Esophagus squamous epithelium (tissue), 5 donors: ENCODE data around the gene LAMTOR1. TPM values are rescaled to one million over a fixed set of nuclear protein-coding genes. Genes with fewer than 3 reads are reported as not detected.

Experiments
- DNase-seq: peaks from one replicate; lab custom pipeline; 2025; lab: John Stamatoyannopoulos, UW
- H3K27ac ChIP-seq, 4 donors: fragments of 200-600 bp; sonication (generic); one replicate each; pipeline ENCODE4 v1.5.1; 2016 to 2019; ENCODE audit warnings: mild to moderate bottlenecking in 1 of 4
- H3K27me3 ChIP-seq, 4 donors: fragments of 200-600 bp; sonication (generic); 1 replicate in 3 of 4; 2 replicates in 1 of 4; pipeline versions ENCODE4 v1.5.1 to v1.6.0; 2017 to 2021; ENCODE audit warnings: antibody characterized with exemption in 1 of 4
- H3K36me3 ChIP-seq, 3 donors: fragments of 200-600 bp; sonication (generic); one replicate each; pipeline ENCODE4 v1.5.1; 2016 to 2019
- H3K4me1 ChIP-seq, 3 donors: fragments of 200-600 bp; sonication (generic); one replicate each; pipeline ENCODE4 v1.5.1; 2017 to 2019
- H3K4me3 ChIP-seq, 4 donors: fragments of 200-600 bp; sonication (generic); 1 replicate in 3 of 4; 2 replicates in 1 of 4; pipeline ENCODE4 v1.5.1; 2016 to 2019; ENCODE audit warnings: mild to moderate bottlenecking in 2 of 4, moderate library complexity in 1 of 4
- H3K9me3 ChIP-seq, 3 donors: fragments of 200-600 bp; sonication (generic); one replicate each; pipeline ENCODE4 v1.5.1; 2016 to 2019
- POLR2A ChIP-seq, 4 donors: fragments of 450-650 bp; IDR thresholded peaks; one replicate each; pipeline ENCODE4 v1.6.1; 2017; ENCODE audit warnings: antibody characterized with exemption in 4 of 4, mild to moderate bottlenecking in 4 of 4, moderate library complexity in 3 of 4
- WGBS, 2 donors: methylation state at CpG; one replicate each; pipeline ENCODE4 v1.1.5; 2018; 5-methylcytosine and 5-hydroxymethylcytosine counted together
- intact Hi-C: fragments of 100-400 bp; cut with DNase I; formaldehyde crosslinking; loops from one replicate; pipeline ENCODE4 v1.15.0; 2022
- total RNA-seq, 4 donors: library from RNA; depleted of rRNA; stranded (reverse); fragments of >200 nt; gene quantifications; one replicate each; pipeline ENCODE4 v1.1.0, GENCODE V29; 2016
- TF ChIP-seq, protein P1 (sequence below), 6 experiments: fragments of 450-650 bp in 4 of 6; fragments of 200-600 bp in 2 of 6; sonication (generic) in 2 of 6; IDR thresholded peaks; one replicate each; pipeline ENCODE4 v1.5.1; 2016 to 2019; ENCODE audit warnings: antibody characterized with exemption in 6 of 6, mild to moderate bottlenecking in 4 of 6, moderate library complexity in 4 of 6
- donor health status: DM: yes; HTN: yes; CAD: no.

The LAMTOR1 gene
- total RNA-seq, 4 donors from 2014 or later: 80.1 to 99.1 (median 97.7) TPM

- WGBS, 2 donors: 0 to 1% methylated on average over 37 to 41 of the region's 49 CpGs
- peaks cover 0 to 32% (median 0%) of the 10 kb centered on the region in 3 donors for H3K36me3 ChIP-seq
- peak within 1 kb of the TSS; percentile 89 to 99 (median 98) for H3K27ac ChIP-seq
- DNase-seq: peak; percentile 98
- intact Hi-C loops: no loop called here
- TF ChIP-seq, protein P1, sequence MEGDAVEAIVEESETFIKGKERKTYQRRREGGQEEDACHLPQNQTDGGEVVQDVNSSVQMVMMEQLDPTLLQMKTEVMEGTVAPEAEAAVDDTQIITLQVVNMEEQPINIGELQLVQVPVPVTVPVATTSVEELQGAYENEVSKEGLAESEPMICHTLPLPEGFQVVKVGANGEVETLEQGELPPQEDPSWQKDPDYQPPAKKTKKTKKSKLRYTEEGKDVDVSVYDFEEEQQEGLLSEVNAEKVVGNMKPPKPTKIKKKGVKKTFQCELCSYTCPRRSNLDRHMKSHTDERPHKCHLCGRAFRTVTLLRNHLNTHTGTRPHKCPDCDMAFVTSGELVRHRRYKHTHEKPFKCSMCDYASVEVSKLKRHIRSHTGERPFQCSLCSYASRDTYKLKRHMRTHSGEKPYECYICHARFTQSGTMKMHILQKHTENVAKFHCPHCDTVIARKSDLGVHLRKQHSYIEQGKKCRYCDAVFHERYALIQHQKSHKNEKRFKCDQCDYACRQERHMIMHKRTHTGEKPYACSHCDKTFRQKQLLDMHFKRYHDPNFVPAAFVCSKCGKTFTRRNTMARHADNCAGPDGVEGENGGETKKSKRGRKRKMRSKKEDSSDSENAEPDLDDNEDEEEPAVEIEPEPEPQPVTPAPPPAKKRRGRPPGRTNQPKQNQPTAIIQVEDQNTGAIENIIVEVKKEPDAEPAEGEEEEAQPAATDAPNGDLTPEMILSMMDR (IDR thresholded peaks at IDR 0.05): peak in 4 of 6 experiments; percentile 9 to 28 (median 15)
- peak in 3 of 4 donors; percentile 88 to 98 (median 95) for TF ChIP-seq POLR2A (IDR thresholded peaks at IDR 0.05)
- no peaks in the 10 kb centered on the region for H3K9me3 ChIP-seq
- H3K4me3 ChIP-seq: peak within 1 kb of the TSS; percentile 47 to 79 (median 72)
- H3K27me3 ChIP-seq: no peaks in the 10 kb centered on the region
- peaks cover 0 to 21% (median 8%) of the 10 kb centered on the region in 3 donors for H3K4me1 ChIP-seq
These were observed 9.3 kb upstream of the LAMTOR1 start, which contains the start of gene ANAPC15 for GRCh38 chr11:72112143-72112977. TSS of gene ANAPC15 (minus strand) at chr11:72112695. CDS start at chr11:72111276, 1,419 bp downstream.

DNA sequence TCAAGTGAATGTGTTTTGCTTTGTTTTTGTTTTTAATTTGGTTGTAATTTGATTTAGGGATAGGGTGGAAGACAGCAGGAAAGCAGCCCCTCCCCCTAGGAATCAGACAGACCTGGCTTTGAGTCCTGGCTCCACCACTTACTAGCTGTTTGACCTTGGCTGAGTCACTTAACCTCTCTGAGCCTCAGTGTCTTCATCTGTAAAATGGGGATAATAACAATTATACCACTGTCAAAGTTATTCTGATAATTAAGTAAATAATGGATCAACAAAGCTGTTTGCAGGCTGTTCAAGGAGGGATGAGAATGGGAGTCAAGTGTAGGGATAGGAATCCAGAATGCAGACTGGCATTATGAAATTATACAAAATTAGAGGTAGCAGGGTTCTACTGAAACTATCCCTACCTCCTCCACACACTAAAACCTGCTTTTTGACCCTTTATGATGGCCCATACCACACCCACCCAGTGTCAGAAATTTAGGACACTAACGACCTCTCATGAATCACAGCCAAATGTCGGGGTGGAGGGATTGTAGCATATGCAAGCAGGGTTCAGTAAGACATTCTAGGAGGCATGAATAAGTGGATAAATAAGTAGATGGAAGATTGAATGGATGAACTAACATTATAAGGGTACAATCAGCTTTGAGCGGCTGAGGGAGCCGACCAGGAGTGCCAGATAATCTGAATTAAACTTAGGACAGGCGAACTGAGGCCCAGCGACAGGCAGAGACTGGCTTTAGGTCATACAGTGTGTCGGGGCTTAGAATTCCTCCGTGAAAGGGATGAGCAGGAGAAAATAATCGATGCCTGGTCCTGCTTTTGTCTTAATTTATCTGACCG lies 8.4 kb upstream of the LAMTOR1 start:
- WGBS, 2 donors: 1 to 2% methylated on average over 9 to 10 of the region's 10 CpGs
- H3K9me3 ChIP-seq: no peaks in the 10 kb centered on the region
- peak overlapping the region; percentile 47 to 79 (median 72) for H3K4me3 ChIP-seq
- TF ChIP-seq POLR2A (IDR thresholded peaks at IDR 0.05): no peak
- TF ChIP-seq, protein P1 (IDR thresholded peaks at IDR 0.05): no peak
- intact Hi-C loops: no loop called here
- peaks cover 0 to 37% (median 0%) of the 10 kb centered on the region in 3 donors for H3K36me3 ChIP-seq
- H3K27ac ChIP-seq: peak overlapping the region; percentile 89 to 99 (median 98)
- no peak for DNase-seq
- H3K4me1 ChIP-seq: peaks cover 0 to 21% (median 8%) of the 10 kb centered on the region in 3 donors
- no peaks in the 10 kb centered on the region for H3K27me3 ChIP-seq

DNA sequence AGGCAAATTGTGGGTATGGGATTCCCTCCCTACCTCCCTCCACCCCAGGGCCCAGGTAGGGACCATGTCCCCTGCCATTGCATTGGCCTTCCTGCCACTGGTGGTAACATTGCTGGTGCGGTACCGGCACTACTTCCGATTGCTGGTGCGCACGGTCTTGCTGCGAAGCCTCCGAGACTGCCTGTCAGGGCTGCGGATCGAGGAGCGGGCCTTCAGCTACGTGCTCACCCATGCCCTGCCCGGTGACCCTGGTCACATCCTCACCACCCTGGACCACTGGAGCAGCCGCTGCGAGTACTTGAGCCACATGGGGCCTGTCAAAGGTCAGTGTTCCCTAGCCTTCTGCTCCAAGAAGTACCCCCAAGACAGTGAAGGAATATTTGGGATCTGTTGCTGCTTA lies 2.8 kb upstream of the LAMTOR1 start, which contains the start of gene TOMT:
TOMT (plus strand) TSS at position 37 of the 400 bp plus-strand sequence; CDS start at position 65, 28 bp downstream.
- DNase-seq: no peak
- 83 to 92% methylated on average over 4 to 7 of the region's 14 CpGs for WGBS, 2 donors
- Histone ChIP-seq H3K4me1 (peaks cover 19 to 29% (median 20%) of the 10 kb centered on the region in 3 donors), H3K27ac (peak within 1 kb of the TSS in 1 of 4 donors; percentile 16), H3K9me3 (no peaks in the 10 kb centered on the region), H3K27me3 (no peaks in the 10 kb centered on the region), H3K36me3 (peaks cover 0 to 47% (median 0%) of the 10 kb centered on the region in 3 donors), H3K4me3 (no peak within 1 kb of the TSS)
- intact Hi-C loops: no loop called here
- no peak for TF ChIP-seq POLR2A (IDR thresholded peaks at IDR 0.05)
- TF ChIP-seq, protein P1 (IDR thresholded peaks at IDR 0.05): no peak

DNA sequence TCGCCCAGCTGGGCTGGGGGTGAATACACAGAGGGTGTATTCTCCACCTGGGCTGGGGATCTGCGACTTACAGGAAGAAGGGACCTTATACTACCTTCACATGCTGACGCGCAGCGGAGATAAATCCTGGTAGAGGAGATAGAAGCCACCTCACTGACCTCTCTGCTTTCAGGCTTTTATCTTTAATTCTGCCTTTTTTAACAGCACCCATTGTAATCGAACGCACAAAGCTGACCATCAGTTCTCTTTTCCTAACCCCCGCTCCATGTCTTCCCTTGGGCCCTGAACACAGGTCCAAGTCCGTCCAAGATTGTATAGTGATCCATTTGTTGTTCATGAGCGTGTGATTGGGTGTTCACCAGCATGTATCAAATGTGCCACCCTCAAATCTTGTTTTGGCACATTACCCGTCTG lies 664 bp upstream of the LAMTOR1 start:
- TF ChIP-seq, protein P1 (IDR thresholded peaks at IDR 0.05): peak in 1 of 6 experiments; percentile 2
- no peak for TF ChIP-seq POLR2A (IDR thresholded peaks at IDR 0.05)
- WGBS, 2 donors: 80 to 82% methylated on average over 11 of the region's 11 CpGs
- DNase-seq: no peak
- peaks cover 27 to 47% (median 36%) of the 10 kb centered on the region in 3 donors for H3K4me1 ChIP-seq
- H3K4me3 ChIP-seq: peak overlapping the region; percentile 70 to 92 (median 79)
- intact Hi-C loops: no loop called here
- H3K9me3 ChIP-seq: no peaks in the 10 kb centered on the region
- H3K27ac ChIP-seq: peak overlapping the region; percentile 94 to 97 (median 94)
- no peaks in the 10 kb centered on the region for H3K27me3 ChIP-seq
- peaks cover 4 to 37% (median 6%) of the 10 kb centered on the region in 3 donors for H3K36me3 ChIP-seq
